Gastroesophageal sphincter (tissue), 3 donors: ENCODE measurements around the gene RYR3.

ENCODE experiments used
- CTCF ChIP-seq, 4 experiments: fragments of 200-600 bp in 2 of 4; fragments of 450-650 bp in 2 of 4; sonication (generic) in 1 of 4; IDR thresholded peaks; one replicate each; pipeline ENCODE4 v1.5.1; 2017 to 2019; ENCODE audit warnings: antibody characterized with exemption in 4 of 4, mild to moderate bottlenecking in 2 of 4, moderate library complexity in 2 of 4
- POLR2A ChIP-seq, 2 donors: fragments of 450-650 bp; IDR thresholded peaks; one replicate each; pipeline ENCODE4 v1.6.1; 2017; ENCODE audit warnings: antibody characterized with exemption in 2 of 2, mild to moderate bottlenecking in 2 of 2, moderate library complexity in 1 of 2
- POLR2AphosphoS5 ChIP-seq: sonication (generic); formaldehyde crosslinking; IDR thresholded peaks from one replicate; pipeline ENCODE4 v1.6.1; 2017; ENCODE audit warnings: antibody characterized with exemption

GRCh38 chr15:33641069-33641468, 330.3 kb downstream of the RYR3 start:
- no peak for TF ChIP-seq CTCF (IDR thresholded peaks at IDR 0.05)
- TF ChIP-seq POLR2AphosphoS5 = no peak
- no peak for TF ChIP-seq POLR2A (IDR thresholded peaks at IDR 0.05)
